Measurements from ENCODE around the gene RNF115.

The RNF115 gene

GRCh38 chr1:145785547-145785946 is 38.3 kb downstream of the RNF115 start:
- no peak for TF ChIP-seq SP1 (IDR thresholded peaks at IDR 0.05)
- TF ChIP-seq LEF1 (IDR thresholded peaks at IDR 0.05; ENCODE audit: borderline replicate concordance): no peak
- no peak for TF ChIP-seq HDGF (IDR thresholded peaks at IDR 0.05; ENCODE audit: borderline replicate concordance)
- no peak for TF ChIP-seq FOXM1 (IDR thresholded peaks at IDR 0.05; ENCODE audit: borderline replicate concordance)
- TF ChIP-seq BHLHE40 (IDR thresholded peaks at IDR 0.05; ENCODE audit: borderline replicate concordance): no peak
- no peak for TF ChIP-seq FOXK2 (IDR thresholded peaks at IDR 0.05)
- TF ChIP-seq FOXA1 (IDR thresholded peaks at IDR 0.05): no peak
- DNase-seq (ENCODE audit: extremely low spot score): no peak
- ChIA-PET CTCF (interaction anchor here (1.3 kb wide), 1 partner anchor 60 kb away, joined by 4 read pairs; the partner anchor contains the start of gene NUDT17), POLR2A (no interaction called here)

GRCh38 chr1:145784409-145784808 is 39.5 kb downstream of the RNF115 start:
- POLR2A ChIA-PET: no interaction called here

GRCh38 chr1:145782272-145783099 is 41.4 kb downstream of the RNF115 start:
- ChIA-PET CTCF (no interaction called here), POLR2A (interaction anchor here (1.1 kb wide), 1 partner anchor 42 kb away, joined by 4 read pairs; the partner anchor contains the start of genes POLR3C and RNF115)
- DNase-seq (ENCODE audit: extremely low spot score): no peak
- no peak for TF ChIP-seq SUZ12 (IDR thresholded peaks at IDR 0.05)
- no peak for TF ChIP-seq PKNOX1 (IDR thresholded peaks at IDR 0.05)
- TF ChIP-seq FOXM1 (IDR thresholded peaks at IDR 0.05; ENCODE audit: borderline replicate concordance): no peak
- no peak for TF ChIP-seq ELF4 (IDR thresholded peaks at IDR 0.05)
- no peak for TF ChIP-seq FOXK2 (IDR thresholded peaks at IDR 0.05)

More at GRCh38 chr1:145784409-145784808, 39.5 kb downstream of the RNF115 start:
- DNase-seq (ENCODE audit: extremely low spot score): no peak
- no peak for TF ChIP-seq FOXA1 (IDR thresholded peaks at IDR 0.05)
- no peak for TF ChIP-seq SUZ12 (IDR thresholded peaks at IDR 0.05)
- TF ChIP-seq SP1 (IDR thresholded peaks at IDR 0.05): no peak
- no peak for TF ChIP-seq ZNF384 (IDR thresholded peaks at IDR 0.05)
- no peak for TF ChIP-seq BHLHE40 (IDR thresholded peaks at IDR 0.05; ENCODE audit: borderline replicate concordance)
- no peak for TF ChIP-seq ARNT (IDR thresholded peaks at IDR 0.05)
- no peak for TF ChIP-seq L3MBTL2 (conservative IDR thresholded peaks at IDR 0.05)
- TF ChIP-seq HDGF (IDR thresholded peaks at IDR 0.05; ENCODE audit: borderline replicate concordance): no peak
- TF ChIP-seq LEF1 (IDR thresholded peaks at IDR 0.05; ENCODE audit: borderline replicate concordance): no peak
- TF ChIP-seq FOXK2 (IDR thresholded peaks at IDR 0.05): no peak
- TF ChIP-seq ELF4 (IDR thresholded peaks at IDR 0.05): no peak
- TF ChIP-seq FOXM1 (IDR thresholded peaks at IDR 0.05; ENCODE audit: borderline replicate concordance): no peak
- TF ChIP-seq CTBP1 (IDR thresholded peaks at IDR 0.05; ENCODE audit: borderline replicate concordance): no peak
- no peak for TF ChIP-seq PKNOX1 (IDR thresholded peaks at IDR 0.05)
- CTCF ChIA-PET: no interaction called here

GRCh38 chr1:145778146-145778540 is 45.8 kb downstream of the RNF115 start:
- TF ChIP-seq L3MBTL2 (conservative IDR thresholded peaks at IDR 0.05) (no peak), HDGF (IDR thresholded peaks at IDR 0.05; ENCODE audit: borderline replicate concordance) (no peak), PKNOX1 (IDR thresholded peaks at IDR 0.05) (no peak), ZNF384 (IDR thresholded peaks at IDR 0.05) (no peak), FOXM1 (IDR thresholded peaks at IDR 0.05; ENCODE audit: borderline replicate concordance) (no peak), SP1 (IDR thresholded peaks at IDR 0.05) (no peak), FOXK2 (IDR thresholded peaks at IDR 0.05) (no peak), TARDBP (IDR thresholded peaks at IDR 0.05) (no peak), SUZ12 (IDR thresholded peaks at IDR 0.05) (no peak), ARNT (IDR thresholded peaks at IDR 0.05) (no peak)
- CTCF ChIA-PET: no interaction called here
- DNase-seq (ENCODE audit: extremely low spot score): no peak
- POLR2A ChIA-PET: no interaction called here

GRCh38 chr1:145777357-145778145 is 46.3 kb downstream of the RNF115 start:
- CTCF ChIA-PET: no interaction called here
- no peak for DNase-seq (ENCODE audit: extremely low spot score)
- POLR2A ChIA-PET: no interaction called here
- TF ChIP-seq PKNOX1 (IDR thresholded peaks at IDR 0.05): no peak
- no peak for TF ChIP-seq FOXK2 (IDR thresholded peaks at IDR 0.05)
- no peak for TF ChIP-seq LEF1 (IDR thresholded peaks at IDR 0.05; ENCODE audit: borderline replicate concordance)
- TF ChIP-seq TARDBP (IDR thresholded peaks at IDR 0.05): no peak
- no peak for TF ChIP-seq ZNF384 (IDR thresholded peaks at IDR 0.05)
- TF ChIP-seq NFRKB (IDR thresholded peaks at IDR 0.05): no peak
- no peak for TF ChIP-seq HDGF (IDR thresholded peaks at IDR 0.05; ENCODE audit: borderline replicate concordance)
- TF ChIP-seq ARNT (IDR thresholded peaks at IDR 0.05): no peak
- TF ChIP-seq SUZ12 (IDR thresholded peaks at IDR 0.05): no peak
- TF ChIP-seq L3MBTL2 (conservative IDR thresholded peaks at IDR 0.05): no peak
- TF ChIP-seq ELF4 (IDR thresholded peaks at IDR 0.05): no peak
- no peak for TF ChIP-seq CTBP1 (IDR thresholded peaks at IDR 0.05; ENCODE audit: borderline replicate concordance)
- TF ChIP-seq FOXM1 (IDR thresholded peaks at IDR 0.05; ENCODE audit: borderline replicate concordance): no peak
- no peak for TF ChIP-seq FOXA1 (IDR thresholded peaks at IDR 0.05)
